ENCODE data around the gene MACROH2A2.
"Not testable (repeated sequence)": the region's sequence is repeated elsewhere in the genome, so short reads cannot be mapped to it uniquely, and the experiment has no call there.

The MACROH2A2 gene

DNA sequence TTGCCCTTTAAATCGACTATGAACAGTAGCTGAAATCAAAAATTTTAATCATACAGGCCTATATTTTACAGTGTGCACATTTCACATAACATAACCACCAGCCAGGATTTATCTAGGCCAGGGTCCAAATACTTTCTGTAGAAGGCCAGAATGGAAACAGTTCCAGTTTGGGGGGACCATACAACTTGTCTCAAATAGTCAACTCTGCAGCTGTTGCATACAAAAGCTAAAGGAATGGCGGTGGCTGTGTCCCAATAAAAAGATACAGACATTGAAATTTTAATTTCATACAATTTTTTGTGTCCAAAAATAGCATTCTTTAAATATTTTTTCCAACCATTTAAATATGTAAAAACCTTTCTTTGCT, 94.6 kb downstream of the MACROH2A2 start:
- in situ Hi-C loops (cut with MboI; ENCODE audit: low sequenced_read_pairs) = no loop called here

- in situ Hi-C loops (cut with MboI; ENCODE audit: low sequenced_read_pairs) = no loop called here
Observed at GRCh38 chr10:70148516-70148915, 95.9 kb downstream of the MACROH2A2 start.

DNA sequence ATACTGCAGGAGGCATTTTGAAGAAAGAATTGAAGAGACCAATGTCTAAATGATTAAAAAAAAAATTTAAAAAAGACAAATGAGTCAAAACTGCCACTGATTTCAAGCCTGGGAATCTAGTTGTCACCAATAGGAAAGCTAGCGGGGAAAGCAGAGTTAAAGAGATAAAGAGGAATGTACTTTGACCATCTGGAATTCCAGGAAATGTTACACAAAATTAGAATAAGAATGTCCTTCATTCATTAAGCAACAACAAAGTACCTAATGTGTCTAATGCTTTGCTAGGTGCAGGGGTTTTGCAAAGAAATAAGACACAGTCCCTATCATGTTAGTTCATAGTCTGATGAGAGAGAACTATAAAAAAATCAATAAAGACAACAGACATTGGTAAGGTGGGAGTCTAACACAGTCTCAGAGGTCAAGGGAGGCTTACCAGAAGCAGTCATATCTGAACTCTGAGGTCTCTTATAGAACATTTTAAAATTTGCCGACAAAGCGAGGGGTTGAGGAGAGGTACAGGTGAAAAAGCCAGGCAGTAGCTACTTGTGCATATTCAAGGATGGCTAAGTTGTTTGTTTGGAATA, 102.7 kb downstream of the MACROH2A2 start:
- in situ Hi-C loops (cut with MboI; ENCODE audit: low sequenced_read_pairs) = no loop called here

- in situ Hi-C loops (cut with MboI; ENCODE audit: low sequenced_read_pairs) = no loop called here
Observed at GRCh38 chr10:70158113-70158512, 105.5 kb downstream of the MACROH2A2 start.

- in situ Hi-C loops (cut with MboI; ENCODE audit: low sequenced_read_pairs) = not testable (repeated sequence)
Observed at GRCh38 chr10:70159366-70159765, 106.7 kb downstream of the MACROH2A2 start.

GRCh38 chr10:70160798-70161197, 108.2 kb downstream of the MACROH2A2 start:
- in situ Hi-C loops (cut with MboI; ENCODE audit: low sequenced_read_pairs) = no loop called here

Measured in hTERT RPE-1 (cell line).